Large intestine (tissue), 3 donors: ENCODE measurements around the gene NRG4. TPM values are rescaled to one million over a fixed set of nuclear protein-coding genes. Genes with fewer than 3 reads are reported as not detected.
"Not testable (repeated sequence)": the region's sequence is repeated elsewhere in the genome, so short reads cannot be mapped to it uniquely, and the experiment has no call there.

ENCODE experiments used
- DNase-seq, 2 donors: peaks; one replicate each; pipeline versions ENCODE4 v3.0.0 to v3.0.0-alpha.2; 2013
- H3K27ac ChIP-seq: one replicate; pipeline ENCODE4 v1.5.1; 2013; ENCODE audit warnings: low read length
- H3K27me3 ChIP-seq: 2 replicates; pipeline ENCODE4 v1.6.1; 2013; ENCODE audit warnings: low read length; ENCODE audit not compliant: control insufficient read depth, insufficient read depth
- H3K36me3 ChIP-seq: 2 replicates; pipeline ENCODE4 v1.6.1; 2013; ENCODE audit warnings: low read length; ENCODE audit not compliant: control insufficient read depth, insufficient read depth
- H3K4me1 ChIP-seq: one replicate; pipeline ENCODE4 v1.6.1; 2013; ENCODE audit warnings: low read length; ENCODE audit not compliant: control insufficient read depth, insufficient read depth
- H3K4me3 ChIP-seq: one replicate; pipeline ENCODE4 v1.5.1; 2013; ENCODE audit warnings: low read length
- H3K9me3 ChIP-seq: one replicate; pipeline ENCODE4 v1.6.1; 2013; ENCODE audit warnings: mild to moderate bottlenecking, low read depth, low read length, moderate library complexity; ENCODE audit not compliant: control insufficient read depth
- WGBS: methylation state at CpG from one replicate; pipeline ENCODE4 v1.1.5; 2013; ENCODE audit warnings: low lambda C conversion rate; ENCODE audit not compliant: insufficient coverage; 5-methylcytosine and 5-hydroxymethylcytosine counted together
- polyA plus RNA-seq: library from polyadenylated mRNA; unstranded; fragments of 120-200 nt; gene quantifications from one replicate; pipeline ENCODE4 v1.2.1, GENCODE V29; 2013

NRG4 gene
- polyA plus RNA-seq, 1 donor, result 1.6 TPM

DNA sequence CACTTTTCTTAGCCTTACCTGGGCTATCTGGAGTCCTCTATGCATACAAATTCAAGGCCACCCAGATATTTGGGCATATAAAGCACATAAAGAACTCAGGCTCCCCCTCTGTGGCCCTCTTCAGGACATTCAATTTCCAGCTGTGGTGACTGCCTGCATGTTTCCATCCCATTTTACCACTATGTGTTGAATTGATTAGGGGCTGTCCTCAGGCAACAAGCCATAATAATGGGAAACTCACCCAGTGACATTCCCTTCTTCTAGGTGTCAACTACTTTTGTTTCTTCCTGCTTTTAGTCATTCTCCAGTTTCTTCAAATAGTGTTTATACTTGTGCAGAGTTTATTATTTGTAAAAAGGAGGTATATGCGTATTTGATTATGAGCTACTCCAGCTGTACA lies 18.0 kb downstream of the NRG4 start:
- DNase-seq, result no peak
- no peaks in the 10 kb centered on the region for H3K9me3 ChIP-seq
- H3K4me1 ChIP-seq, result no peaks in the 10 kb centered on the region
- no peaks in the 10 kb centered on the region for H3K36me3 ChIP-seq
- no peaks in the 10 kb centered on the region for H3K27me3 ChIP-seq
- H3K4me3 ChIP-seq, result no peak overlapping the region
- WGBS, result 100% methylated on average over 1 of the region's 1 CpG
- no peak overlapping the region for H3K27ac ChIP-seq

DNA sequence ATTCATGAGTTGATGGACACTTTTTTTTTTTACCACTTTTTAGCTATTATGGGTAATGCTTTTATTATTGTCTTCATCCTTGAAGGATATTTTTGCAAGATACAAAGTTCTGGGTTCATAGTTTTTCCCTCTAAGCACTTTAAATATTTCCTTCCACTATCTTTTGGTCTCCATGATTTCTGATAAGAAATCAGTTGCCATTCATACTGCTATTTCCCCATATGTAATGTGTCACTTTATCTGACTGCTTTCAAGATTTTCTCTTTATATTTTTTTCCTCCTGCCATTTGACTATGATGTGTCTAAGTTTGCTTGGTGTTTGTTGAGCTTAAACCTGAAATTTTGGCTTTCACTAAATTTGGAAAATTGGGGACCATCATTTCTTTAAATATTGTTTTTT lies 19.3 kb downstream of the NRG4 start:
- Histone ChIP-seq H3K4me1 (no peaks in the 10 kb centered on the region), H3K4me3 (no peak overlapping the region), H3K27me3 (no peaks in the 10 kb centered on the region), H3K9me3 (no peaks in the 10 kb centered on the region), H3K27ac (no peak overlapping the region), H3K36me3 (no peaks in the 10 kb centered on the region)
- DNase-seq, result no peak

DNA sequence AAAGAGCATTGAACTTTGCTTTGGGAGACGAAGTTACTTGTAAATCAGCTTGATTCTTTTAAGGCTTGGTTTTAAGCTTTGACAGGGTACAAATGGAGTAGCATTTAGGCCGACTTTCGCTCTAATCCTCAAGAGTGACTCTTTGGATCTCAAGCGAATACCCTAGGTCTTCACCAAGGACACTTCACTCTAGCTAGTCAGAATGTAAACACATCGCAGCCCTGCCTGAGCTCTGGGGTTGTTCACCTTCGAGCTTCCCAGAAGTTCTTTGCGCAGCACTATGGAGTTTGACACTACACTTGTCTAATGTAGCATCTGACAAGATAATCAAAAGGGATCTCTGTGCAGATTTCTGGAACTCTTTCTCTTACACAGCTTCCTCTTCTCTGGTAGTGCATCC lies 22.3 kb downstream of the NRG4 start:
- no peak overlapping the region for H3K27ac ChIP-seq
- no peaks in the 10 kb centered on the region for H3K27me3 ChIP-seq
- no peaks in the 10 kb centered on the region for H3K36me3 ChIP-seq
- no peaks in the 10 kb centered on the region for H3K9me3 ChIP-seq
- WGBS, result 40% methylated on average over 1 of the region's 7 CpGs
- H3K4me3 ChIP-seq, result no peak overlapping the region
- DNase-seq, result no peak
- no peaks in the 10 kb centered on the region for H3K4me1 ChIP-seq

DNA sequence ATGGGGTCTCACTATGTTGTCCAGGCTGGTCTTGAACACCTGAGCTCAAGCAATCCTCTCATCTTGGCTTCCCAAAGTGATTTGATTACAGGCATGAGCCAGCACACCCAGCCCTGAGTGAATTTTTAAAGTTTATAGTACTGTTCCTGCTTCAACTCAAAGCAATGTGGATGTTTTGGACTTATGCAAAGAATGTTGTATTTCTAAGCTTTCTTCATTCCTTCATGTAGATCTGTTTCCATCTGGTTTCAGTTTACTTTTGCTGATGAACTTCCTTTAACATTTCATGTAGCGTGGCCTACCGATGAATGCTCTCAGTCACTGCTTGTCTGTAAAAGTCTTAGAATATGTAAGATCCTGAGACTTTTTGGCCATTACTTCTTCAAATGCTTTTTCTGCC lies 23.2 kb downstream of the NRG4 start:
- no peaks in the 10 kb centered on the region for H3K36me3 ChIP-seq
- no peak overlapping the region for H3K27ac ChIP-seq
- H3K27me3 ChIP-seq, result no peaks in the 10 kb centered on the region
- no peaks in the 10 kb centered on the region for H3K4me1 ChIP-seq
- H3K4me3 ChIP-seq, result no peak overlapping the region
- no peaks in the 10 kb centered on the region for H3K9me3 ChIP-seq
- no peak for DNase-seq
- 100% methylated on average over 2 of the region's 2 CpGs for WGBS

DNA sequence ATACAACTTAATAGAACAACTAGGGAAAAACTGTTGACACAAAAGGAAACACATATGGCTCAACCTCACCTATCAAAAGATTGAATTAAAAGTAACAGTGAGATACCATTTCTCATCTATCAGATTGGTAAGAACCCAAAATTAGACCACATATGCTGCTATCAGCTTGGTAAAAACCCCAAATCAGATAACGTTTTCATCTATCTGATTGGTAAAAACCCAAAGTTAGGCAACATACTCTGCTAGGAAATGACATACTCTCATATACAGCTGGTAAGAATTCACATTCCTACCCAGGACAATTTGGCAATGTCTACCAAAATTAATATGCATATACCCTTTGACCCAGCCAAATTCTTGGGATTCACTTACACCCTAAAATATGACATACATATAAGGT lies 26.3 kb downstream of the NRG4 start:
- no CpG with 5 or more reads among the region's 1 CpG for WGBS
- no peaks in the 10 kb centered on the region for H3K4me1 ChIP-seq
- no peaks in the 10 kb centered on the region for H3K36me3 ChIP-seq
- no peaks in the 10 kb centered on the region for H3K9me3 ChIP-seq
- H3K4me3 ChIP-seq, result no peak overlapping the region
- H3K27me3 ChIP-seq, result no peaks in the 10 kb centered on the region
- H3K27ac ChIP-seq, result no peak overlapping the region
- no peak for DNase-seq

DNA sequence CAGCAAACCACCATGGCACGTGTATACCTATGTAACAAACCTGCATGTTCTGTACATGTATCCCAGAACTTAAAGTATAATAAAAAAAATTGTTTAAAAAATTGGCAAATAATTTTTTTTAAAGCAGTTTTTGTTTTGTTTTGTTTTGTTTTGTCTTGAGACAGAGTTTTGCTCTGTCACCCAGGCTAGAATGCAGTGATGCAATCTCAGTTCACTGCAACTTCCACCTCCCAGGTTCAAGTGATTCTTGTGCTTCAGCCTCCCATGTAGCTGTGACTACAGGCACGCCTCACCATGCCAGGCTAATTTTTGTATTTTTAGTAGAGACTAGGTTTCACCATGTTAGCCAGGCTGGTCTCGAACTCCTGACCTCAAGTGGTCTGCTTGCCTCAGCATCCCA lies 27.5 kb downstream of the NRG4 start:
- not testable (repeated sequence) for H3K36me3 ChIP-seq, DNase-seq, H3K4me1 ChIP-seq, H3K27ac ChIP-seq, H3K9me3 ChIP-seq, H3K4me3 ChIP-seq, H3K27me3 ChIP-seq
- WGBS, result no CpG with 5 or more reads among the region's 3 CpGs

DNA sequence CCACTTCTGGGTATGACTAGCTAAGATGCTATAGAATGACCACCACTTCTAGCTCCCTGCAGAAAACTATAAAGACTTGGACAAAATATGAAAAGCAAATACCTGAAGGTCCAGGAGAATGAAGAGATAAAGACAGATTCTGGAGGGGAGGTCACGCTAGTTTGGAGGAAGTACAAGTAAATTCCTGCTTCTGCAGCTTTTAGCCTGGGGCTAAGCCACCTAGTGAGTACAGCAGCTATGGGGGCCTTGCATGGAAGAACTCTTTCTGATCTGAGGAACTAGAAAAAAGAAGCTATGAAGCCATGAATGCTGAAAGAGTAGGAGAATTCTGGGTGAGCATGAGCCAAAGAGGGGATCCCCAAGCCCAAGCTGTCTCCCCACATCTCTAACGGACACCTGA lies 29.8 kb downstream of the NRG4 start:
- WGBS, result no CpG with 5 or more reads among the region's 2 CpGs
- Histone ChIP-seq H3K36me3 (no peaks in the 10 kb centered on the region), H3K27me3 (no peaks in the 10 kb centered on the region), H3K27ac (no peak overlapping the region), H3K9me3 (no peaks in the 10 kb centered on the region), H3K4me1 (no peaks in the 10 kb centered on the region), H3K4me3 (no peak overlapping the region)
- no peak for DNase-seq

DNA sequence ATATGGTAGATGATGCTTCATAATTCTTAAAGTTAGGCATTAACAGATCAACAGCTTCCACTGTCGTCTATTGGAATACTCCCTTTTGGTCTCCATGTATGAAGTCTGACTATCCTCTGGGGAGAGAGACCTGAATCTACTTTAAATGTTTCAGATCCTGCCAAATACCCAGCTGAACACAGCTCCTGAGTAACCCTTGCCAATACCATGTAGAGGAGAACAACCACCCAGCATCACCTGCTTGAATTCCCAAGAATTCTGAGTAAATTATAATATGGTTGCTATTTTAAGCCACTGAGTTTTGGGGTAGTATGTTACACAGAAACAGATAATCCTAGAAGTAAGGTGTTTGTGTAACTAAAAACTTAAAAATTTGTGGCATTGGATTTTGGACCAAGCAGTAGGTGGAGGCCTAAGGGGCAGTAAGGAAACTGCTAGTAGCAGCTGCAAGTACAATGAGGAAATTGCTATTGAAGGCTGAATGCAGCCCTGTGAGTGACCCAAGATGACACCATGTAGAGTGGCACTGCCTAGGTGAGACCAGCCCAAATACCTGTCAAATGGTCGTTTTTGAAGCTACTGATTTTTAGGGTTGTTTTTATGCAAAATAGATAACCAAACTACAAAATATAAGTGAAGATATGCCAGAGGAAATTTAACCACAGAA lies 30.9 kb downstream of the NRG4 start:
- no peak for DNase-seq
- no peaks in the 10 kb centered on the region for H3K9me3 ChIP-seq
- no peaks in the 10 kb centered on the region for H3K27me3 ChIP-seq
- H3K36me3 ChIP-seq, result no peaks in the 10 kb centered on the region
- H3K27ac ChIP-seq, result no peak overlapping the region
- no CpG with 5 or more reads among the region's 2 CpGs for WGBS
- H3K4me1 ChIP-seq, result no peaks in the 10 kb centered on the region
- no peak overlapping the region for H3K4me3 ChIP-seq

- H3K4me3 ChIP-seq, H3K27ac ChIP-seq, H3K9me3 ChIP-seq, DNase-seq, H3K27me3 ChIP-seq, H3K36me3 ChIP-seq, H3K4me1 ChIP-seq: not testable (repeated sequence)
- WGBS, result no CpG with 5 or more reads among the region's 3 CpGs
Observed at GRCh38 chr15:75976766-75977165, 35.5 kb downstream of the NRG4 start.

DNA sequence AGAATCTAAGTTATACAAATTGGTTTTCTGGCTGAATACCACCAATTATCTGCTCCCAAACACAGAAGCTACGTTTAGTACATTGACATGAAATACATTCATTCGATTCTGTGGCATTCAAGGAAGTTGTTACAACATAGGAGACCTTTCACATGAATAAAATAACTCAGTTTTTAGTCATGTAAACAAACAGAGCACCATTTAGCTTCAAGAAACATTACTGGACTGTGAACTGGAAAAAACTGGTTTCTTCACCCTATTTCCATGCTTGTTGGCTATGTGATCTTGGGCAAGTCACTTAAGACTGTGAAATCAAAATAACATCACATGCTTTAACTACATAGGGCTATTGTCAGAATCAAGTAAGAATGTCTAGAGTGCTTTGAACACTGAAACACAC lies 46.2 kb downstream of the NRG4 start:
- Histone ChIP-seq H3K36me3 (no peaks in the 10 kb centered on the region), H3K4me3 (no peak overlapping the region), H3K27ac (no peak overlapping the region), H3K27me3 (no peaks in the 10 kb centered on the region), H3K9me3 (no peaks in the 10 kb centered on the region), H3K4me1 (no peaks in the 10 kb centered on the region)
- no peak for DNase-seq
- no CpG with 5 or more reads among the region's 2 CpGs for WGBS

DNA sequence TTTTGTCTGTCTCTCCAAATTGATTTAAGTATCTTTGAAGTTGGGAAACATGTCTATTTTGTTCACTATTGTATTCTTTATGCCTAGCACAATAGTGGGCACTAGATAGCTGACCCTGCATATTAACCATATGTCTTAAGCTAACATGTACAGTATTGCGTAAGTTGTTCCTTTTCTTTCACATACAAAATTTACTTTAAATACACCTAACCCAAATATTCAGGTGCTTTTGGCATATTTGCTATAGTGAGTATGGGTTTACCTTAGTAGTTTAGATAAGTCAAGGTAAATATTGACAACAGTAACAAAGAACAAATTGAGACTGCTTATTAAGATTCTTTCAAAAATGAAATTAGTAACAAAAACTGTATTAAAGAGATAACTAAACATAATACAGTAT lies 50.9 kb downstream of the NRG4 start:
- no peaks in the 10 kb centered on the region for H3K4me1 ChIP-seq
- no peak overlapping the region for H3K4me3 ChIP-seq
- DNase-seq, result no peak
- H3K9me3 ChIP-seq, result no peaks in the 10 kb centered on the region
- WGBS, result 83% methylated on average over 1 of the region's 1 CpG
- H3K27ac ChIP-seq, result no peak overlapping the region
- peaks cover 3% of the 10 kb centered on the region for H3K27me3 ChIP-seq
- no peaks in the 10 kb centered on the region for H3K36me3 ChIP-seq
